DND-41 (cell line): ENCODE results near the gene TERB1.

Experiments used
- ATAC-seq: fragments of 200-7000 bp; cut with Tn5 transposase; 3 replicates; pipeline ENCODE4 v1.9.1; 2021; ENCODE audit warnings: low read depth; ENCODE audit not compliant: insufficient read depth
- DNase-seq: peaks from one replicate; pipeline ENCODE4 v3.0.0-alpha.2; 2020
- H2AFZ ChIP-seq: 2 replicates; pipeline ENCODE4 v1.6.0; 2012; ENCODE audit warnings: low read depth, low read length
- H3K27ac ChIP-seq: 2 replicates; pipeline ENCODE4 v1.5.1; 2012; ENCODE audit warnings: low read length, inconsistent platforms
- H3K27me3 ChIP-seq: fragments of 200-600 bp; sonication (generic); 2 replicates; pipeline ENCODE4 v1.6.0; 2012; ENCODE audit warnings: low read length, mild to moderate bottlenecking, inconsistent platforms; ENCODE audit not compliant: insufficient read depth, poor library complexity
- H3K36me3 ChIP-seq: 2 replicates; pipeline ENCODE4 v1.5.1; 2012; ENCODE audit warnings: low read length, inconsistent platforms; ENCODE audit not compliant: insufficient read depth
- H3K4me1 ChIP-seq: 2 replicates; pipeline ENCODE4 v1.5.1; 2012; ENCODE audit warnings: mild to moderate bottlenecking, low read length; ENCODE audit not compliant: insufficient read depth
- H3K4me2 ChIP-seq: 2 replicates; pipeline ENCODE4 v1.6.0; 2012; ENCODE audit warnings: mild to moderate bottlenecking, moderate library complexity, low read length, inconsistent platforms; ENCODE audit not compliant: insufficient read depth
- H3K4me3 ChIP-seq, 2 experiments: fragments of 200-600 bp in 1 of 2; shearing (Covaris generic) in 1 of 2; 2 replicates each; pipeline ENCODE4 v1.5.1; 2012 to 2016; ENCODE audit warnings: inconsistent platforms in 2 of 2, low read length in 2 of 2, mild to moderate bottlenecking in 2 of 2, low read depth in 1 of 2, moderate library complexity in 1 of 2
- H3K79me2 ChIP-seq: 2 replicates; pipeline ENCODE4 v1.6.0; 2012; ENCODE audit warnings: low read length, inconsistent platforms; ENCODE audit not compliant: insufficient read depth
- H3K9ac ChIP-seq: 2 replicates; pipeline ENCODE4 v1.6.0; 2012; ENCODE audit warnings: low read depth, mild to moderate bottlenecking, inconsistent platforms, low read length, moderate library complexity
- H3K9me3 ChIP-seq: 2 replicates; pipeline ENCODE4 v1.5.1; 2012; ENCODE audit warnings: low read length, moderate library complexity, mild to moderate bottlenecking, inconsistent platforms; ENCODE audit not compliant: insufficient read depth, severe bottlenecking
- H4K20me1 ChIP-seq: 2 replicates; pipeline ENCODE4 v1.6.0; 2012; ENCODE audit warnings: low read length; ENCODE audit not compliant: insufficient read depth
- EZH2 ChIP-seq: IDR thresholded peaks from 3 replicates; pipeline ENCODE4 v1.6.1; 2012; ENCODE audit warnings: borderline replicate concordance, low read depth, mild to moderate bottlenecking, moderate library complexity, low read length, inconsistent platforms; ENCODE audit not compliant: severe bottlenecking
- TF ChIP-seq, protein P1 (sequence below): IDR thresholded peaks from 2 replicates; pipeline ENCODE4 v1.5.1; 2012; ENCODE audit warnings: borderline replicate concordance, low read length, moderate library complexity, mild to moderate bottlenecking; ENCODE audit not compliant: poor library complexity, severe bottlenecking; ENCODE audit errors: extremely low read depth

Gene TERB1

DNA sequence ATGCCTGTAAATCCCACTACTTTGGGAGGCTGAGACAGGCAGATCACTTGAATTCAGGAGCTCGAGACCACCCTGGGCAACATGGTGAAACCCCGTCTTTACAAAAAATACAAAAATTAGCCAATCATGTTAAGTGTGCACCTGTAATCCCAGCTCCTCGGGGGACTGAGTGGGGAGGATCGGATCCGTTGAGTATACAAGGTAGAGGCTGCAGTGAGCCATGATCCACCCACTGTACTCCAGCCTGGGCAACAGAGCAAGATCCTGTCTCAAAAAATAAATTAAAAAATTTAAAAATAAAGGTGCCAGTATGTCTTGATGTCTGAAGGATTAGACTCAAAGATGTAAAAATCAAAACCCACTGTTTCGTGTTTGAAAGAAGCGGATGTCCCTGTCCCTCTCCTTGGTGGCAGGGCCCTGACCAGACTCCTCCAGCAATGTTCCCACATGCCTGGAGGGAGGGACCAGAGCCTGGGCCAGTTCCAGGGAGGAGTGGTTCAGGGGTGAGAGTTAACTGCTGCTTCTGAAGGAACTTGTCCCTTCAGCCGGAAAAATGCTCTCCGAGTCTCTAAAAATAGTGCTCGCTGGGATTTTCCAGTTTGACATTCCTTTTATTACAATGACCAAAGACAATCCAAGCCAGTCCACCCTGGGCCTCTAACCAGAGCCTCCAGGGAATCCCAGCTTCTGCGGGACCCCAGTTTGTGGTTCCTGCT lies 95.4 kb downstream of the TERB1 start:
- DNase-seq (no peak), ATAC-seq (no peak)
- Histone ChIP-seq H4K20me1 (no peaks in the 10 kb centered on the region), H3K27ac (no peak overlapping the region), H3K79me2 (no peaks in the 10 kb centered on the region), H3K4me3 (no peak overlapping the region), H3K27me3 (peaks cover 7% of the 10 kb centered on the region), H2AFZ (no peak overlapping the region), H3K9me3 (no peaks in the 10 kb centered on the region), H3K9ac (no peak overlapping the region), H3K4me1 (no peaks in the 10 kb centered on the region), H3K4me2 (no peak overlapping the region), H3K36me3 (no peaks in the 10 kb centered on the region)
- TF ChIP-seq, protein P1, sequence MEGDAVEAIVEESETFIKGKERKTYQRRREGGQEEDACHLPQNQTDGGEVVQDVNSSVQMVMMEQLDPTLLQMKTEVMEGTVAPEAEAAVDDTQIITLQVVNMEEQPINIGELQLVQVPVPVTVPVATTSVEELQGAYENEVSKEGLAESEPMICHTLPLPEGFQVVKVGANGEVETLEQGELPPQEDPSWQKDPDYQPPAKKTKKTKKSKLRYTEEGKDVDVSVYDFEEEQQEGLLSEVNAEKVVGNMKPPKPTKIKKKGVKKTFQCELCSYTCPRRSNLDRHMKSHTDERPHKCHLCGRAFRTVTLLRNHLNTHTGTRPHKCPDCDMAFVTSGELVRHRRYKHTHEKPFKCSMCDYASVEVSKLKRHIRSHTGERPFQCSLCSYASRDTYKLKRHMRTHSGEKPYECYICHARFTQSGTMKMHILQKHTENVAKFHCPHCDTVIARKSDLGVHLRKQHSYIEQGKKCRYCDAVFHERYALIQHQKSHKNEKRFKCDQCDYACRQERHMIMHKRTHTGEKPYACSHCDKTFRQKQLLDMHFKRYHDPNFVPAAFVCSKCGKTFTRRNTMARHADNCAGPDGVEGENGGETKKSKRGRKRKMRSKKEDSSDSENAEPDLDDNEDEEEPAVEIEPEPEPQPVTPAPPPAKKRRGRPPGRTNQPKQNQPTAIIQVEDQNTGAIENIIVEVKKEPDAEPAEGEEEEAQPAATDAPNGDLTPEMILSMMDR = no peak
- no peak for TF ChIP-seq EZH2
